Heart left ventricle (tissue), 13 donors: Measurements from ENCODE around the gene B3GAT3.

Source experiments
- POLR2A ChIP-seq, 2 donors: fragments of 450-650 bp; IDR thresholded peaks; one replicate each; pipeline ENCODE4 v1.6.1; 2017; ENCODE audit warnings: antibody characterized with exemption in 2 of 2, mild to moderate bottlenecking in 2 of 2, moderate library complexity in 2 of 2
- TF ChIP-seq, protein P1 (sequence below), 12 donors: fragments of 200-600 bp; sonication (generic) in 4 of 12; IDR thresholded peaks; one replicate each; pipeline versions ENCODE4 v1.5.0 to v1.8.0; 2018 to 2022; ENCODE audit warnings: antibody characterized with exemption in 12 of 12, mild to moderate bottlenecking in 5 of 12
- donor health status: ischemic (EF 13 %, LVEDD 7.1; RV severe dilation, severe dysfunction).
- donor health status: DM: no; HTN: yes; CAD: no.
- donor health status: DM: no; HTN: no; CAD: no.
- donor health status: ischemic (EF 25% LVEDD 6.9; RV normal size, moderate dysfunction).
- donor health status: ischemic (EF 25% LVEDD 5.7; RV mildly dilated, moderate dysfunction).
- donor health status: ischemic (EF 35%, LVEDD 5.7; RV mildly dilated, moderate dysfunction).
- donor health status: nonischemic (EF 11% LVEDD 7.7; RV severe dilation, severe dysfunction).
- donor health status: DM: yes; HTN: yes; CAD: no.
- donor health status: PGD.
- donor health status: ischemic (EF 29% LVEDD 5.4; RV normal size, mild dysfunction).
- donor health status: nonischemic (EF 23%, LVEDD 6.1; RV moderate dilation, normal function).

DNA sequence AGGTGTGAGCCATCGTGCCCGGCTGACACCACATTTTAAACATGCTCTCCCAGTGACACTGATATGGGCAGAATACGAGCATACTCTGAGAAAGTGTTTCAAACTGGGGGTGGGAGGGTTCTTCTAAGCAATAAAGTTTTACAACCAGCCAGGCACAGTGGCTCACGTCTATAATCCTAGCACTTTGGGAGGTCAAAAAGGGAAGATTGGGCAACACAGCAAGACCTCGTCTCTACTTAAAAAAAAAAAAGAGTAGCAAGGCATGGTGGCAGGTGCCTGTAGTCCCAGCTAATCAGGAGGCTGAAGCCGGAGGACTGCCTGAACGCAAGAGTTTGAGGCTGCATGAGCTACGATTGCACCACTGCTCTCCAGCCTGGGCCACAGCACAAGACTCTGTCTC is 22.4 kb upstream of the B3GAT3 start:
- TF ChIP-seq, protein P1, sequence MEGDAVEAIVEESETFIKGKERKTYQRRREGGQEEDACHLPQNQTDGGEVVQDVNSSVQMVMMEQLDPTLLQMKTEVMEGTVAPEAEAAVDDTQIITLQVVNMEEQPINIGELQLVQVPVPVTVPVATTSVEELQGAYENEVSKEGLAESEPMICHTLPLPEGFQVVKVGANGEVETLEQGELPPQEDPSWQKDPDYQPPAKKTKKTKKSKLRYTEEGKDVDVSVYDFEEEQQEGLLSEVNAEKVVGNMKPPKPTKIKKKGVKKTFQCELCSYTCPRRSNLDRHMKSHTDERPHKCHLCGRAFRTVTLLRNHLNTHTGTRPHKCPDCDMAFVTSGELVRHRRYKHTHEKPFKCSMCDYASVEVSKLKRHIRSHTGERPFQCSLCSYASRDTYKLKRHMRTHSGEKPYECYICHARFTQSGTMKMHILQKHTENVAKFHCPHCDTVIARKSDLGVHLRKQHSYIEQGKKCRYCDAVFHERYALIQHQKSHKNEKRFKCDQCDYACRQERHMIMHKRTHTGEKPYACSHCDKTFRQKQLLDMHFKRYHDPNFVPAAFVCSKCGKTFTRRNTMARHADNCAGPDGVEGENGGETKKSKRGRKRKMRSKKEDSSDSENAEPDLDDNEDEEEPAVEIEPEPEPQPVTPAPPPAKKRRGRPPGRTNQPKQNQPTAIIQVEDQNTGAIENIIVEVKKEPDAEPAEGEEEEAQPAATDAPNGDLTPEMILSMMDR (IDR thresholded peaks at IDR 0.05): no peak
- no peak for TF ChIP-seq POLR2A (IDR thresholded peaks at IDR 0.05)
